OCI-LY7 (cell line): ENCODE data around the gene DKK3.

Experiments
- EZH2phosphoT487 ChIP-seq: fragments of 200-600 bp; sonication (generic); IDR thresholded peaks from 2 replicates; pipeline ENCODE4 v1.6.1; 2018; ENCODE audit warnings: low read depth, borderline replicate concordance, mild to moderate bottlenecking, mixed run types, antibody characterized with exemption, low read length, moderate library complexity, mixed read lengths
- TF ChIP-seq, protein P1 (sequence below): fragments of 200-600 bp; sonication (generic); conservative IDR thresholded peaks from 2 replicates; pipeline ENCODE4 v1.5.1; 2014; ENCODE audit warnings: mild to moderate bottlenecking, antibody characterized with exemption, low read length, moderate library complexity, mixed read lengths

DNA sequence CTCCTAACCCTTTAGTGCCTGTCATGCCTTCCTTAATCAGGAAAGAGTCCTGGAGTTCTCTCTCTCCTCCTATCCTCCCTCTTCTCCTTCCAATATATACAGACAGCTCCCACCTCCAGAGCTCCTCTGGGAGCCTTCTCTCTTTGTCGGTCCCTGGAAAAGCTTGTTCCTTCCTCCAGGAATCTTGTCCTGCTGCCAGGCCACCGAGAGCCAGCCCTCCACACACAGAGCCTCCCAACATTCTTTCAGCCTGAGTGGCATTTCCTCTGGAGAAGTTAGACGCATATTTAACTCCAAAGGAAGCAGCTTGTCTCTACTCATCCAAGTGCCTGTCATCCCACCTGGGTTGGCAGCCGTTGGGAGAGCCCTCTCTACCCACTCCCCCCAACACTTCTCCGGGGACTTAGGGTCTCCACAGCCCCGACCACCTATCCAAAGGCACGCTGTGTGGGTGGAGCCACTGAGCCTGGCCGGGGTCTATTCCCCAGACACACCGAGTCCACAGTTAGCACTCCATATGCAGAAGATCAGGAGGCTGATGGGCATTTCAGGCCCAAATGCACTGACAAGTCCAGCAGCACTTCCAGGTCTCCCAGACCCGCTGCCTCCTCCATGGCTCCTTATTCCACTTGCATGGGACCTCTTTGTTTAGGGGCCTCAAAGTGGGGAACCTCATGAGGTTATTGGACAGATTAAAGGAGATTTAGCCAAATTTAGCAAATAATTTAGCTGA, 31.1 kb downstream of the DKK3 start:
- TF ChIP-seq, protein P1, sequence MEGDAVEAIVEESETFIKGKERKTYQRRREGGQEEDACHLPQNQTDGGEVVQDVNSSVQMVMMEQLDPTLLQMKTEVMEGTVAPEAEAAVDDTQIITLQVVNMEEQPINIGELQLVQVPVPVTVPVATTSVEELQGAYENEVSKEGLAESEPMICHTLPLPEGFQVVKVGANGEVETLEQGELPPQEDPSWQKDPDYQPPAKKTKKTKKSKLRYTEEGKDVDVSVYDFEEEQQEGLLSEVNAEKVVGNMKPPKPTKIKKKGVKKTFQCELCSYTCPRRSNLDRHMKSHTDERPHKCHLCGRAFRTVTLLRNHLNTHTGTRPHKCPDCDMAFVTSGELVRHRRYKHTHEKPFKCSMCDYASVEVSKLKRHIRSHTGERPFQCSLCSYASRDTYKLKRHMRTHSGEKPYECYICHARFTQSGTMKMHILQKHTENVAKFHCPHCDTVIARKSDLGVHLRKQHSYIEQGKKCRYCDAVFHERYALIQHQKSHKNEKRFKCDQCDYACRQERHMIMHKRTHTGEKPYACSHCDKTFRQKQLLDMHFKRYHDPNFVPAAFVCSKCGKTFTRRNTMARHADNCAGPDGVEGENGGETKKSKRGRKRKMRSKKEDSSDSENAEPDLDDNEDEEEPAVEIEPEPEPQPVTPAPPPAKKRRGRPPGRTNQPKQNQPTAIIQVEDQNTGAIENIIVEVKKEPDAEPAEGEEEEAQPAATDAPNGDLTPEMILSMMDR: no peak
- no peak for TF ChIP-seq EZH2phosphoT487
